SKM-1 treated with dmso at 0.1 percent for 144 hours (cell line): ENCODE data around the gene CCDC57.

Experiments
- DNase-seq: peaks from one replicate; lab custom pipeline; 2025; ENCODE audit not compliant: unreplicated experiment; lab: John Stamatoyannopoulos, UW

Gene CCDC57

GRCh38 chr17:82053130-82053529 is 159.5 kb downstream of the CCDC57 start:
- no peak for DNase-seq

- no peak for DNase-seq
These were observed 160.0 kb downstream of the CCDC57 start for GRCh38 chr17:82052638-82053059.

- peak; percentile 53 for DNase-seq
These were observed 160.6 kb downstream of the CCDC57 start, which contains the start of the genes GPS1 and RFNG for GRCh38 chr17:82051776-82052637. TSS of gene GPS1 (plus strand) at chr17:82051898. CDS start at chr17:82051932, 34 bp downstream. TSS of gene RFNG (minus strand) at chr17:82051811. CDS start at chr17:82051766, 45 bp downstream.
